OCI-M2 (cell line): Measurements from ENCODE around the gene PRKAR1A.

Source experiments
- DNase-seq: peaks from one replicate; lab custom pipeline; 2025; ENCODE audit not compliant: unreplicated experiment; lab: John Stamatoyannopoulos, UW

Gene PRKAR1A

DNA sequence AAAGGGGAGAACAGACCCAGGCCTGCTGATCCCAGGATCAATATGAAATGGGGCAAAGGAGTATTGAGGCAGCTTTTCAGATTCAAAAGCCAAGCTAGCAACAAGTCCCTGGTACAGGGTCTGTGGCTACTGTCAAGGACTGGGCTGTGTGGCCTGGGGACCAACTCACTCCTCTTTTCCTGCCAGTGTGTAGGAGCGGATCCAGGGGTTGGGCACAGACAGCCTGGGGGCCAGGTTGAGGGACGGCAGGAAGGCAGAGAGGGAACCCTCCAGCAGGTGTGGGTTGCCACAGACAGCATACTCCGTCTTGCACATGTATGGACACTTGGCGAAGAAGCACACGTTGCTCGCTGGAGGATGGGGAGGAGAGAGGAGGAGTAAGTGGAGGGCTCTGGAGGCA is 29.6 kb downstream of the PRKAR1A start:
- no peak for DNase-seq

DNA sequence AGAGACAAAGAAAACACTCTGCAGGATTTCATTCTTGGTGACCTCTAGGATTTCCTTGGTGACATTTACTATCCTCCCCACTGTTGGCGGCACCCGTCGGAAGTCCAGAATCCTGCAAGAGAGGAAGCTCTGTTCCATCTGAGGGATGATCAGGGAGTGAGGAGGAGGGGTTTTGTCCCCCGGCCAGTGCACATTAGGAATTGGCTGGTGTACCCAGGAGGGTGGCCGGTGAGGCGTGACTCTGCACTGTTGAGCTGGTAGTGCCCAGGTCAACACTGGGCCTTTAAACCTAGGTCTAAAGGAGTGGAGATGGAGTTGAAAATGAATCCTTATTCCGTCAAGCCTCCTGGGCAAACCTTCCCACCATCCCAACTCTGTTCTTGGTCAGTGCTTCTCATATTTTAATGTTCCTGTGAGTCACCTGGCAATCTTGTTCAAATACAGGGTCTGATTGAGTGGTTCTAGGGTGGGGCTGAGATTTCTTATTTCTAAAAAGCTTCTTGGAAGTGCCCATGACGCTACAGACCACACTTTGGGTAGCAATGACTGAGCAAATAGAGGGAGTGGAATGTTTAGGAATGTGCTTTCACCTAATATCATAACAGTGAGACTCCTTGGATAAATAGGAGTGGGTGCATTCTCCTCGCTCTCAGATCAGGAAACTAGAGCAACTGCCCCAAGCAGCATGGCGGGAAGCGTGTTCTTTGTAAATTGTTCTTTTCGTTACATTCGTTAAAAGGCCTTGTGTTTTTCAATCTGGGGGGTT is 30.7 kb downstream of the PRKAR1A start:
- DNase-seq: no peak

- DNase-seq: no peak
These were observed 32.1 kb downstream of the PRKAR1A start for GRCh38 chr17:68544111-68544915.

DNA sequence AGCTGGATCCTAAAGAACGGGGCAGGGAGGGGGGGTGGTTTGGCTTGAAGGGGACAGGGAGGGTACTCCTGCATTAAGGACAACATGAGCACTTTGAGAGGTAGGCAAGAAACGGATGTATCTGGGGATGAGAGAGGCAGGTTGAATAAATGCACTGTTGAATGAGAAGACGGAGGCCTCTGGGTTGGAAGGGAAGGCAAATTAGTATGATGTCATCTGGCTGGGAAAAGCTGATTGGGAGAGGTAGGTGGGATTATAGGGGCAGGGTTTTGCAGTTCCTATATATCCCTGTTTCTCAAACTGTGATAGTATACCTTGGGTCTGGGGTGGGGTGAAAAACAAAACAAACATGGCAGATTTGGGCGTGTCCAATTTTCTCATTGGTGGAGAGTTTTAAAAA is 44.3 kb downstream of the PRKAR1A start:
- DNase-seq: no peak

DNA sequence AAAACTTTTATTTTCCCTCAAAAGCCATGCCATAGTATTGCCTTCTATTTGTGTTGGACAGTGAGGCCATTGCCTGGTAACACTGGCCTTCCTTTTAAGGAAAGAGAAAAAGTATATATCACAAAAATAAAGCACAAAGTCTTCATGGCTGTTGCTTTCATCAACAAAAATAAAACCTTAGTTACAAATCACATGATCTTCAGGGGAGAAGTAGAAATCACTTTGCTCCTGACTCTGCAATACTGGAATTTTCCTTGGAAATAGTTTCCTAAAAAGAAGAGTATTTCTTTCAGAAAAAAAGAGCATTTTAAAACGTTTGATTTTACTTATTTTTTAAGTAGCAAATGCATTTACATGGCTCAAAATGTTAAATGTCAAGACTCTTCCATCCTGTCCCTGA is 47.1 kb downstream of the PRKAR1A start:
- DNase-seq: no peak

DNA sequence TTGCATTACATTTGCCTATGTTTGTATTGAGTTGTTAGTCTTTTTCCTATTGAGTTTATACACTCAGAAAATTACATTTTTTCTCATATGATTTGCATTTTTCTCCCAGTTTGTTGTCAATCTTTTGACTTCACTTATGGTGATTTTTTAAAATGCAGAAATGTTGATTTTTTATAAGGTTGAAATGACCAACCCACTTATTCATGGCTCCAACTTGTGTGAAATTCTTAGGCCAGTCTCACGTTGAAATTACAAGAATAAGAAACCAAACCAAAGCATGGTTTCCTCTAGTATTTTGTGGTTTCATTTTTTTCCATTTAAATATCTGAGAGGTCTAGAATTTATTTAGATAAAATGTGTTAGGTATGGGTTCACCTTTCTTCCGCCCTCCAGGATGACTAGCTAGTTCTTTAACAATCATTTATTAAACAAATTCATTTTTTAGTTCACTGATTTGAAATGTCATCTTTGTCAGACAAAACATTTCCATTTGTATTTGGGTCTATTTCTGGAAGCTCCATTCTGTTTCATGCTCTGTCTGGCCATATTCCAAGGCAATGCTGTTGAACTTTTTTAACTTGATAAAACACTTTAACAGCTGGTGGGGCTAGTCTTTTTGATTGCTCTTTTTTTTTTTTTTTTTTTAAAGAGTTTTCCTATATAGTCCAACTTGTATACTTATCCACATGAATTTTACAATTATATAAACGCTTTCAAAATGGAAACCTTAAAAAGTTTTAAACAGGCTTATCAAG is 48.9 kb downstream of the PRKAR1A start:
- no peak for DNase-seq

DNA sequence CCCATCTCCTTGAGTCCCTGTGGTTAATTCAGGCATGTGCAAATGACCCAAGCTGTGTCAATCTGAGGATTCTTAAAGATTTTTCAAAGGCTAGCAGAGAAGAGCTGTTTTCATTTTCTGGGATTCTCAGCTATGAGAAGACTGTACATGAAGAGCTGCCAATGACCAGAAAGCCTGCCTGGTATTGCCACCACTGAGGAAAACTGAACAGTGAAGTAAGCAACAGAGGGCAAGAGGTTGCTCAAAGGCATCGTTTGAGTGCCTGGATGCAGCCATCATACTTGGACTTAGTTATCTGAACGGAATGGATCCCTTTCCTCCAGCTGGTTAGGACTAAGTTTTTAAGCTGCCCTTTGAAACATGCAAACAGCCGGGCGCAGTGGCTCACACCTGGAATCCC is 50.5 kb downstream of the PRKAR1A start:
- DNase-seq: no peak

GRCh38 chr17:68564415-68565111 is 52.3 kb downstream of the PRKAR1A start:
- DNase-seq: no peak

DNA sequence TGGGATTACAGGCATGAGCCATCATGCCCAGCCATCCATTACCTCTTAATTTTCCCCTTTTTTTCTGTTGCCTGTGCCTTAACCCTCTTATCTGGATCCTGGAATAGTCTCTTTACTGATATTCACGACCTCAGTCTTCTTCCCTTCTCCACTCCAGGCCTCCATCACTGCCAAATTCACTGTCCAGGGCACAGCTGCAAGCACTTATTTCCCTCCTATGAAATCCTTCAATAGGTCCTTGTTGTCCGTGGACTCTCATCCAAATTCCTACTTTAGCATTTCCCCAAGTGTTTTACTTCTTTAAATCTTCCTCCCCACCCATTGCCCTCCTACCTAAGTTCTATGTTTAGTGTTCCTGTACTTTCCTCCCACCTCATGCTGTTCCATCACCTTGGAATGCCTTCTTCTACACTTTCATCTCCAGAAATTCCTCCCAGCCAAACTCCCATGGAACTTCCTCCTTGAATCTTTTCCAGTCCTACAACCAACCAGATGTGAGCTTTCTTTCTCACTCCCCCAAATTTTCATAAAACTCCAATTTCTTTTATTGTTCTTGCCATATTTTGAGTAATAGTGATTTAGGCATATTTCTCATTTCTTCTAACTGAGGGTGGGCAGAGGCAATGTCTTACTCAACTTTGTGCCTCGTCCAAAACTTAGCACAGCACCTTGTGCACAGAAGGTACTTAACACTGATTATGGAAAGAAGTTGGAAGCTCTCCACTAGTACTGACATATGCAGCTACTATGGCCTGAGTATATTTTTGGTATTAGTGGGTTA is 53.6 kb downstream of the PRKAR1A start:
- DNase-seq: no peak

- DNase-seq: no peak
These were observed 54.2 kb downstream of the PRKAR1A start for GRCh38 chr17:68566442-68566738.

GRCh38 chr17:68567035-68567434 is 54.8 kb downstream of the PRKAR1A start:
- DNase-seq: no peak

- no peak for DNase-seq
These were observed 55.4 kb downstream of the PRKAR1A start for GRCh38 chr17:68567581-68567980.

- no peak for DNase-seq
These were observed 56.4 kb downstream of the PRKAR1A start for GRCh38 chr17:68568581-68568980.

DNA sequence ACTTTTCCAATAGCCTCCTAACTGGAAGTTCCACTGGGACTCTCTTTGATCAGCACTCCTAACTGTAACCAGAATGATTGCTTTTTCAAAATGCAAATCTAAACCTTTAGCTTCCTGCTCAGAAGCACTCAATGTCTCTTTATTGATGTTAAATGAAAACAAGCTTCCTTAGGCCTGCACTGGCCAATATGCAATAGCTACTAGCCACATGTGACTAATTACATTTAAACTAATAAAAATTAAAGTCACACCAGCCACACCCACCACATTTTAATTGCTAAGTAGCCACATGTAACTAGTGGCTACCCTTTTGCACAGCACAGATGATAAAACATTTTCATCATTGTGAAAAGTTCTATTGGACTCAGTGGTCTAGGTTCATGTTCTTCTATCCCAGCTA is 57.1 kb downstream of the PRKAR1A start:
- no peak for DNase-seq

DNA sequence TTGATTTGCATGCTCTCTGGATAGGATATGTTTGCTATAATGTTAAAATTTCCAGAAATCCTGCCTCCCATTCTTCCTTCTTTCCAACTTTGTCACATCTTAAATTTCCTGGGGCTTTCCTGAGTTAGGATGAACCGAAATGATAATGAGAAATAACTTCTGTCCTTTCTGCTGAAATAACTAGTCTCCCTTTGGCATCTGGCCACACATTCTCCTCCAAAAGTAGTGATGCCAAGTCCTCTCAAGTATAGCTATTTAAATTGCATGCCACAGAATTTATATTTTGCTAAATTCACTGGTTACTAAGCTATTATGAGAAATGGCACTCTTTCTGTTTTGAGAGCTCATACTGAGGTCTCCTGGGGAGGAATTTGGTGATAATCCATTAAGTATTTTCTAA is 58.3 kb downstream of the PRKAR1A start:
- DNase-seq: no peak

DNA sequence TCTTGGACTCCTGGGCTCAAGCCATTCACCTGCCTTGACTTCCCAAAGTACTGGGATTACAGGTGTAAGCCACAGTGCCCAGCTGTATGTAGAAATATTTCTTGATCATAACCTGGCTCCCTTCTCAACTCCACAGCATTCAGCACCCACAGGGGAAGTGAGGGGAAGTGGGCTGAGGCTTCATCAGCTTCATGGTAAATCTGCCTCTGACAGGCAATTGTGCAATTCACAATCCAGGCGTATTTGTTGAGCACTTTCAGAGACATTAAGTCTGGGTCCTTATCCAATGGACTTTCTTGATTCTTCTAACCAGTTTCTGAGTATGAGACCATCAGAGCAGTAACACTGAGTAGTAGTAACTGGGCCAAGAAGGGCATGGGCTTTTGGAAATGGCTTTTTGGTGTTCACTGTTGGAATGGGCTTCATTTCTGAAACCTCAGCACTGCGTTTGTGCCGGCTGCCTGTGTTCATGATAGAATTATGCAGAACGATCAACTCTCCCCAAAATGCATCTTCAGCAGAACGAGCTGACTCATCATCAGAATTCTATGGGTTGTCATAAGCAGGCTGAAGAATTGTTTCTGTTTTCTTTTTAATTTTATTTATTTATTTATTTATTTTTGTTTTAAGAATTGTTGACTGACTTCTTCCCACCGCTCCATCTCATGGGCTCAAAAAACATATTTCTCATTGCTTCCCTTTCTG is 60.1 kb downstream of the PRKAR1A start:
- no peak for DNase-seq

GRCh38 chr17:68573338-68573737 is 61.1 kb downstream of the PRKAR1A start:
- DNase-seq: no peak

DNA sequence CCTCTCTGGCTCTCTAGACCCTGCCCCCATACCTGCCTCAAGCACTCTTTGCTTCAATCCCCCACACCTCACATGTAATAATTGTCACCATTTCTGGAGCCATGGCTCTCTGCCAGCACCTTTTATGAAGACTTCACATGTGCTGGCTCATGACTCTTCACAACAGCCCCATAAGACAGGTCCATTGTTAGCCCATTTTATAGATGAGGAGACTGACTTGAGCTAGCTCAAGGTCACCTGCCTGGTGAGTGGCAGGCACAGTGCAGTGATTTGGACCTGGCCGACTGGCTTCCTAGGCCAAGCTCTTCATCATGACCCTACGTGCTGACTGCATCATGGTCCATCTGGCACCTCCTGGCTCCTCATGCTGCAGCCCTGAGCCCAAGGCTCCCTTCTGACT is 63.9 kb downstream of the PRKAR1A start:
- DNase-seq: no peak

DNA sequence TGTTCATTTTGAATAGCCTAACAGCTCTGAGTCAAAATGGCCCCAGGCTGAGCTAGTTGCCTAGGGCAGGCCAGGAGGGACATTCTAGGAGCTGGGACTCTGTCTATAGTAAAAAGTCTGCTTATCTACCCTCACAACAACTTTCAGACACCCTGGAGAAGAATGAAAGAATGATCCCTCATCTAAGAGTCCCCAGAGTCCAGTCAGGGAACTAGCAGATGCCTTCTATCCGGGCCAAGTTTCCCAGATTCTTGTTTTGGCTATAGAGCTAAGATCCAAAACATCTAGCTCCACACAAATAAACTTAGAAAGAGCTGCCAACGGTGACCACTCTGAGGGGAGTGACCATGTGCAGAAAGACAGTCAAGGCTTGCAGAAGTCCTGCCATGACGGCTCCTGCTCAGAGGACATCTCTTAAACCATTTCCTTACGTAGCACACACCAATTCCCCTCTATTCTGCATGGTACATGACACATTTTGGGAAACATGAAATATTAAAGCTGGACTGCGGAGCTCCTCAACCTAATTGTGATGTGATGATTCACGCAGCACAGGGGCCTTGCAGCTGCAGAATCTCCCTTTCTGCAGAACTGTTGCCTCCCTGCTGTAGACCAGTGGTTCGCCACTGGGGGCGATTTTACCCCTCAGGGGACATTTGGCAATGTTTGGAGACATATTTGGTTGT is 64.7 kb downstream of the PRKAR1A start:
- no peak for DNase-seq

DNA sequence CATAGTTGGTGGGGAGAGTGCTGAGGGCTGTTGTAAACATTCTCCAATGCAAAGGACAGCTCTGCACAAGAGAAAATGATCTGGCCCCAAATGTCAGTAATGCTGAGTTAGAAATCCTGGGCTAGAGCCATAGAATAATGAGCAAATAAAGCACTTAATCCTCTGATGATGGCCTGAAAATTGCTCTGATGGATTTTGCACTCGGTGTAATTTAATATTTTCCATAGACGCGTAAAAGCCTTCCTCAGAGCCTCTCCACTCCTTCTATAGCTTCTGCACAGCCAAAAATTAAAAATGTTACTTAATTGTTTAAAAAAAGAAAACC is 65.2 kb downstream of the PRKAR1A start:
- no peak for DNase-seq
